CMK (cell line): ENCODE results near the gene ANXA7.
"Not testable (repeated sequence)": the region's sequence is repeated elsewhere in the genome, so short reads cannot be mapped to it uniquely, and the experiment has no call there.

Experiments used
- DNase-seq: peaks from one replicate; pipeline ENCODE4 v3.0.0-alpha.2; 2010; ENCODE audit warnings: low read depth

The ANXA7 gene

GRCh38 chr10:73407495-73407894, 6.4 kb downstream of the ANXA7 start:
- no peak for DNase-seq

GRCh38 chr10:73406846-73407245, 7.0 kb downstream of the ANXA7 start:
- no peak for DNase-seq

- DNase-seq = no peak
Measured at GRCh38 chr10:73405556-73405955, 8.3 kb downstream of the ANXA7 start.

GRCh38 chr10:73404690-73405089, 9.2 kb downstream of the ANXA7 start:
- DNase-seq = no peak

- no peak for DNase-seq
Measured at GRCh38 chr10:73401636-73402035, 12.2 kb downstream of the ANXA7 start.

GRCh38 chr10:73399063-73399462, 14.8 kb downstream of the ANXA7 start:
- no peak for DNase-seq

- DNase-seq = no peak
Measured at GRCh38 chr10:73398024-73398423, 15.8 kb downstream of the ANXA7 start.

- DNase-seq = not testable (repeated sequence)
Measured at GRCh38 chr10:73394325-73394724, 19.5 kb downstream of the ANXA7 start.

GRCh38 chr10:73388228-73388627, 25.6 kb downstream of the ANXA7 start:
- no peak for DNase-seq

GRCh38 chr10:73386583-73386982, 27.3 kb downstream of the ANXA7 start:
- DNase-seq = no peak

GRCh38 chr10:73379064-73379748, 34.7 kb downstream of the ANXA7 start:
- DNase-seq = no peak

GRCh38 chr10:73376679-73377078, 37.2 kb downstream of the ANXA7 start:
- no peak for DNase-seq

- DNase-seq = no peak
Measured at GRCh38 chr10:73368238-73368637, 45.6 kb downstream of the ANXA7 start.

GRCh38 chr10:73366381-73367298, 47.2 kb downstream of the ANXA7 start:
- peak; percentile 58 for DNase-seq

- no peak for DNase-seq
Measured at GRCh38 chr10:73364964-73365363, 48.9 kb downstream of the ANXA7 start.

GRCh38 chr10:73359492-73359891, 54.4 kb downstream of the ANXA7 start:
- no peak for DNase-seq

GRCh38 chr10:73358331-73359279, 55.3 kb downstream of the ANXA7 start, which contains the start of gene CFAP70:
CFAP70 (minus strand) TSS chr10:73358864; CDS start chr10:73354796, 4,068 bp downstream.
- peak; percentile 93 for DNase-seq

- no peak for DNase-seq
Measured at GRCh38 chr10:73357821-73358220, 56.0 kb downstream of the ANXA7 start.

GRCh38 chr10:73357166-73357565, 56.7 kb downstream of the ANXA7 start:
- DNase-seq = no peak

GRCh38 chr10:73344269-73344668, 69.6 kb downstream of the ANXA7 start:
- DNase-seq = no peak

- no peak for DNase-seq
Measured at GRCh38 chr10:73340121-73340520, 73.7 kb downstream of the ANXA7 start.

GRCh38 chr10:73339436-73339835, 74.4 kb downstream of the ANXA7 start:
- no peak for DNase-seq
